ENCODE data around the gene DGCR2. TPM values are rescaled to one million over a fixed set of nuclear protein-coding genes. Genes with fewer than 3 reads are reported as not detected.

The DGCR2 gene
- total RNA-seq, 1 donor from 2014 or later = 50.0 TPM

GRCh38 chr22:19115628-19116027 is 6.6 kb downstream of the DGCR2 start:
- peaks cover 6% of the 10 kb centered on the region for H3K36me3 ChIP-seq (ENCODE audit: control insufficient read depth, insufficient read depth, low read length)
- no peaks in the 10 kb centered on the region for H3K27me3 ChIP-seq (ENCODE audit: control insufficient read depth, insufficient read depth, low read length)
- H3K4me3 ChIP-seq (ENCODE audit: low read depth, low read length) = no peak overlapping the region
- no peak for FAIRE-seq
- TF ChIP-seq, protein P1, sequence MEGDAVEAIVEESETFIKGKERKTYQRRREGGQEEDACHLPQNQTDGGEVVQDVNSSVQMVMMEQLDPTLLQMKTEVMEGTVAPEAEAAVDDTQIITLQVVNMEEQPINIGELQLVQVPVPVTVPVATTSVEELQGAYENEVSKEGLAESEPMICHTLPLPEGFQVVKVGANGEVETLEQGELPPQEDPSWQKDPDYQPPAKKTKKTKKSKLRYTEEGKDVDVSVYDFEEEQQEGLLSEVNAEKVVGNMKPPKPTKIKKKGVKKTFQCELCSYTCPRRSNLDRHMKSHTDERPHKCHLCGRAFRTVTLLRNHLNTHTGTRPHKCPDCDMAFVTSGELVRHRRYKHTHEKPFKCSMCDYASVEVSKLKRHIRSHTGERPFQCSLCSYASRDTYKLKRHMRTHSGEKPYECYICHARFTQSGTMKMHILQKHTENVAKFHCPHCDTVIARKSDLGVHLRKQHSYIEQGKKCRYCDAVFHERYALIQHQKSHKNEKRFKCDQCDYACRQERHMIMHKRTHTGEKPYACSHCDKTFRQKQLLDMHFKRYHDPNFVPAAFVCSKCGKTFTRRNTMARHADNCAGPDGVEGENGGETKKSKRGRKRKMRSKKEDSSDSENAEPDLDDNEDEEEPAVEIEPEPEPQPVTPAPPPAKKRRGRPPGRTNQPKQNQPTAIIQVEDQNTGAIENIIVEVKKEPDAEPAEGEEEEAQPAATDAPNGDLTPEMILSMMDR (IDR thresholded peaks at IDR 0.05; ENCODE audit: insufficient read depth, low read length, severe bottlenecking) = peak; percentile 39
- no peak for DNase-seq (ENCODE audit: low read depth)

DNA sequence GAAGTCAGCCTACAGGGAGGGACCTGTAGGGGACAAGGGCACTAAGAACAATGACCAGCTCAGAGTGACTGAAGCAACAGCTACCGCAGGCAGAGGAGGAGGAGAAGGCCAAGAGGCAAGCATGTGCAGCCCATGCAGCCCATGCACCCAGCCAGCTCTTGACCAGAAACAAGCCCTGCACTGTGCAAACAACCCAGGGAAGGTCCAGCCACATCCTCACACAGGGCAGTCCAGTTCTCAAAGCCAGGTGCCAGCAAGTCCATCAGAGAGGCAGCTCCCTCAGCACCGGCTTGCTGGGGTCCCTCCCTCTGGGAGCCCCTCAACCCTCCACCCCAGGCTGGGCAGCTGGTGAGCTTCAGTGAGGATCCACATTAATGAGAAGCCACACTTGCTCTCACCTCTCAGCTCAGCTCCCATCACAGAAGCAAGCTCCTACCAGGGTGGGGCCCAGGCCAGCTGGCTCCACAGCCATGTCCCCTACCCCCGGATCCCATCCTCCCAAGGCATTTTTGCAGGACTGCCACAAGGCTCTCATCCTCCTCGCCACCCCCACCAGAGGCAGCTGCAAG is 7.1 kb downstream of the DGCR2 start:
- no peak for DNase-seq (ENCODE audit: low read depth)
- H3K27me3 ChIP-seq (ENCODE audit: control insufficient read depth, insufficient read depth, low read length) = no peaks in the 10 kb centered on the region
- TF ChIP-seq, protein P1 (IDR thresholded peaks at IDR 0.05; ENCODE audit: insufficient read depth, low read length, severe bottlenecking) = no peak
- H3K4me3 ChIP-seq (ENCODE audit: low read depth, low read length) = no peak overlapping the region
- FAIRE-seq = no peak
- H3K36me3 ChIP-seq (ENCODE audit: control insufficient read depth, insufficient read depth, low read length) = peaks cover 4% of the 10 kb centered on the region

GRCh38 chr22:19113429-19113828 is 8.8 kb downstream of the DGCR2 start:
- Histone ChIP-seq H3K27me3 (ENCODE audit: control insufficient read depth, insufficient read depth, low read length) (no peaks in the 10 kb centered on the region), H3K4me3 (ENCODE audit: low read depth, low read length) (no peak overlapping the region), H3K36me3 (ENCODE audit: control insufficient read depth, insufficient read depth, low read length) (peaks cover 3% of the 10 kb centered on the region)
- DNase-seq (ENCODE audit: low read depth) (no peak), FAIRE-seq (no peak)
- TF ChIP-seq, protein P1 (IDR thresholded peaks at IDR 0.05; ENCODE audit: insufficient read depth, low read length, severe bottlenecking) = no peak

- Histone ChIP-seq H3K36me3 (ENCODE audit: control insufficient read depth, insufficient read depth, low read length) (peaks cover 5% of the 10 kb centered on the region), H3K4me3 (ENCODE audit: low read depth, low read length) (no peak overlapping the region), H3K27me3 (ENCODE audit: control insufficient read depth, insufficient read depth, low read length) (no peaks in the 10 kb centered on the region)
- DNase-seq (ENCODE audit: low read depth) (no peak), FAIRE-seq (no peak)
- TF ChIP-seq, protein P1 (IDR thresholded peaks at IDR 0.05; ENCODE audit: insufficient read depth, low read length, severe bottlenecking) = no peak
Measured at GRCh38 chr22:19111584-19111983, 10.6 kb downstream of the DGCR2 start.

DNA sequence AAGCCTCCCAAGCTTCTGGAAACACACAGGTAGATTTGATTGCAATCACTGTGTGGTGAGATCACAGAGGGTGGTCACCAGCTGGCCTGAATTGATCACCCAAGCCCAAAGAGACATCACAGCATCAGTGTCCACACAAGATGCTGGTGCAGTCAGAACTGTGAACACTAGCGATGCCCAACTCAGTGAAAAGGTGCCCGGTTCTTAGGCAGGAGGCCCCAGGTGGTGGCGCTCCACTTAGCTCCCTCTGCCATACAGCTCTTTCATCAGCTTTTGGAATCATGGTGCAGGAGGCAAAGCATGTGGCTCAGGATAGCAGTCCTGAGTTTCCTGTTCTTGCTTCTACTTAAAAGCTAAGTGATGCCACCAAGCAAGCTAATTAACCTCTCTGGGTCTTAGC is 11.1 kb downstream of the DGCR2 start:
- TF ChIP-seq, protein P1 (IDR thresholded peaks at IDR 0.05; ENCODE audit: insufficient read depth, low read length, severe bottlenecking) = no peak
- no peaks in the 10 kb centered on the region for H3K27me3 ChIP-seq (ENCODE audit: control insufficient read depth, insufficient read depth, low read length)
- FAIRE-seq (no peak), DNase-seq (ENCODE audit: low read depth) (no peak)
- H3K36me3 ChIP-seq (ENCODE audit: control insufficient read depth, insufficient read depth, low read length) = peaks cover 5% of the 10 kb centered on the region
- H3K4me3 ChIP-seq (ENCODE audit: low read depth, low read length) = no peak overlapping the region

DNA sequence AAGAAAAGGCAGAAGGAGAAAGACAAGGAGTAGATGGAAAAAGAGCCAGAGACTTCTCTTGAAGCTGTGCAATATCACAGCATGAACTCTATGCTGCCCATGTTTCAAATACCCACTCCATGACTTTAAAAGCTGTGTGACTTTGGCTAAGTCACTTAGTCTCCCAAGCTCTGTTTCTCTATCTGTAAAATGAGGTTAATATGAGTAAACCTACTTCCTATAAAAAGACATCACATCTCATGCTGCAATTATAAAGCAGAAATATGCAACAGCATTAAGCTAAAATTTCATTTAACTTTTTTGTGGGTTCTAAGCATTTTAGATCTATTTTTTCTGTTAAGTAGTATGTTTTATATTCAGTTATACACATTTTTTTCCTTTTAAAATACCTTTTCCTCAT is 11.6 kb downstream of the DGCR2 start:
- no peaks in the 10 kb centered on the region for H3K27me3 ChIP-seq (ENCODE audit: control insufficient read depth, insufficient read depth, low read length)
- FAIRE-seq = no peak
- TF ChIP-seq, protein P1 (IDR thresholded peaks at IDR 0.05; ENCODE audit: insufficient read depth, low read length, severe bottlenecking) = no peak

More for the DNA sequence above, 11.6 kb downstream of the DGCR2 start:
- H3K36me3 ChIP-seq (ENCODE audit: control insufficient read depth, insufficient read depth, low read length) = peaks cover 5% of the 10 kb centered on the region
- DNase-seq (ENCODE audit: low read depth) = no peak
- no peak overlapping the region for H3K4me3 ChIP-seq (ENCODE audit: low read depth, low read length)

Data from bronchial epithelial cell (primary cell).